Gastrocnemius medialis (tissue), 4 donors: ENCODE measurements around the gene HIVEP2. TPM values are rescaled to one million over a fixed set of nuclear protein-coding genes. Genes with fewer than 3 reads are reported as not detected.

Experiments
- ATAC-seq, 2 donors: fragments of 150-250 bp; one replicate each; pipeline ENCODE4 v1.9.1; 2016
- DNase-seq, 2 donors: peaks; one replicate each; pipeline ENCODE4 v3.0.0-alpha.2; 2019
- H3K27ac ChIP-seq, 4 donors: fragments of 200-600 bp; sonication (generic); 1 replicate in 1 of 4; 2 replicates in 3 of 4; pipeline ENCODE4 v1.5.1; 2016 to 2018; ENCODE audit warnings: mild to moderate bottlenecking in 2 of 4, moderate library complexity in 1 of 4
- H3K27me3 ChIP-seq, 3 donors: fragments of 200-600 bp; sonication (generic) in 2 of 3; 1 replicate in 1 of 3; 2 replicates in 2 of 3; pipeline versions ENCODE4 v1.5.1 to v1.6.0; 2016 to 2019; ENCODE audit warnings: mild to moderate bottlenecking in 1 of 3, moderate library complexity in 1 of 3
- H3K36me3 ChIP-seq, 2 donors: fragments of 200-600 bp; sonication (generic) in 1 of 2; one replicate each; pipeline ENCODE4 v1.5.1; 2017 to 2018
- H3K4me1 ChIP-seq, 2 donors: fragments of 200-600 bp; sonication (generic) in 1 of 2; one replicate each; pipeline ENCODE4 v1.5.1; 2016 to 2017; ENCODE audit warnings: mild to moderate bottlenecking in 2 of 2
- H3K4me3 ChIP-seq, 4 donors: fragments of 200-600 bp; sonication (generic) in 3 of 4; 1 replicate in 1 of 4; 2 replicates in 3 of 4; pipeline ENCODE4 v1.5.1; 2016 to 2019; ENCODE audit warnings: mild to moderate bottlenecking in 2 of 4
- H3K9me3 ChIP-seq, 3 donors: fragments of 200-600 bp; sonication (generic) in 2 of 3; 1 replicate in 1 of 3; 2 replicates in 2 of 3; pipeline ENCODE4 v1.5.1; 2016 to 2019
- CTCF ChIP-seq, 5 experiments: fragments of 450-650 bp in 3 of 5; fragments of 200-600 bp in 2 of 5; sonication (generic) in 2 of 5; IDR thresholded peaks in 4 of 5; conservative IDR thresholded peaks in 1 of 5; 1 replicate in 4 of 5; 2 replicates in 1 of 5; pipeline ENCODE4 v1.5.1; 2016 to 2019; ENCODE audit warnings: antibody characterized with exemption in 5 of 5, mild to moderate bottlenecking in 3 of 5, moderate library complexity in 3 of 5
- POLR2A ChIP-seq, 2 donors: fragments of 450-650 bp; IDR thresholded peaks; one replicate each; pipeline ENCODE4 v1.6.1; 2017; ENCODE audit warnings: antibody characterized with exemption in 2 of 2, mild to moderate bottlenecking in 2 of 2, moderate library complexity in 2 of 2
- in situ Hi-C, 4 donors: fragments of 200-750 bp; cut with MboI; loops; one replicate each; pipeline versions ENCODE4 v1.15.0 to v1.8.0; 2017; ENCODE audit warnings: low sequenced_read_pairs in 4 of 4
- intact Hi-C: fragments of 100-400 bp; cut with DNase I; formaldehyde crosslinking; loops from one replicate; pipeline ENCODE4 v1.15.1; 2023; ENCODE audit warnings: low total_unique reads
- total RNA-seq, 4 donors: library from RNA; depleted of rRNA; stranded (reverse); fragments of >200 nt; gene quantifications; one replicate each; pipeline versions ENCODE4 v1.1.0 to v1.2.3, GENCODE V29; 2016

Gene HIVEP2
- total RNA-seq, 4 donors from 2014 or later = 15.9 to 29.4 (median 25.3) TPM

- Histone ChIP-seq H3K36me3 (peaks cover 3 to 40% of the 10 kb centered on the region in 2 donors), H3K27ac (no peak overlapping the region), H3K4me3 (no peak overlapping the region), H3K4me1 (peaks cover 0 to 3% of the 10 kb centered on the region in 2 donors), H3K27me3 (no peaks in the 10 kb centered on the region), H3K9me3 (no peaks in the 10 kb centered on the region)
- no peak for ATAC-seq
- TF ChIP-seq POLR2A (IDR thresholded peaks at IDR 0.05) = no peak
- TF ChIP-seq CTCF (IDR thresholded peaks at IDR 0.05 in 4 of 5, conservative IDR thresholded peaks at IDR 0.05 in 1 of 5) = no peak
- intact Hi-C loops (no loop called here), in situ Hi-C loops (no loop called here)
- DNase-seq = no peak
These were observed 183.2 kb downstream of the HIVEP2 start for GRCh38 chr6:142761756-142762155.

GRCh38 chr6:142760152-142760551 lies 184.8 kb downstream of the HIVEP2 start:
- in situ Hi-C loops (no loop called here), intact Hi-C loops (no loop called here)
- no peak for TF ChIP-seq POLR2A (IDR thresholded peaks at IDR 0.05)
- TF ChIP-seq CTCF (IDR thresholded peaks at IDR 0.05 in 4 of 5, conservative IDR thresholded peaks at IDR 0.05 in 1 of 5) = no peak
- no peaks in the 10 kb centered on the region for H3K9me3 ChIP-seq
- H3K4me1 ChIP-seq = peaks cover 0 to 3% of the 10 kb centered on the region in 2 donors
- peaks cover 3 to 40% of the 10 kb centered on the region in 2 donors for H3K36me3 ChIP-seq
- H3K27me3 ChIP-seq = no peaks in the 10 kb centered on the region
- ATAC-seq (no peak), DNase-seq (no peak)
- no peak overlapping the region for H3K27ac ChIP-seq
- H3K4me3 ChIP-seq = no peak overlapping the region

- Histone ChIP-seq H3K4me1 (peaks cover 0 to 3% of the 10 kb centered on the region in 2 donors), H3K27ac (no peak overlapping the region), H3K27me3 (no peaks in the 10 kb centered on the region), H3K4me3 (no peak overlapping the region), H3K36me3 (peaks cover 3 to 38% of the 10 kb centered on the region in 2 donors), H3K9me3 (no peaks in the 10 kb centered on the region)
- DNase-seq = no peak
- in situ Hi-C loops (no loop called here), intact Hi-C loops (no loop called here)
- no peak for TF ChIP-seq POLR2A (IDR thresholded peaks at IDR 0.05)
- TF ChIP-seq CTCF (IDR thresholded peaks at IDR 0.05 in 4 of 5, conservative IDR thresholded peaks at IDR 0.05 in 1 of 5) = no peak
- no peak for ATAC-seq
These were observed 186.3 kb downstream of the HIVEP2 start for GRCh38 chr6:142758629-142759025.

- intact Hi-C loops = no loop called here
- H3K27ac ChIP-seq = no peak overlapping the region
- TF ChIP-seq CTCF (IDR thresholded peaks at IDR 0.05 in 4 of 5, conservative IDR thresholded peaks at IDR 0.05 in 1 of 5) (no peak), POLR2A (IDR thresholded peaks at IDR 0.05) (no peak)
- H3K9me3 ChIP-seq = no peaks in the 10 kb centered on the region
- DNase-seq = no peak
- peaks cover 3 to 43% of the 10 kb centered on the region in 2 donors for H3K36me3 ChIP-seq
- H3K4me1 ChIP-seq = peaks cover 0 to 3% of the 10 kb centered on the region in 2 donors
- H3K27me3 ChIP-seq = no peaks in the 10 kb centered on the region
- in situ Hi-C loops = no loop called here
- H3K4me3 ChIP-seq = no peak overlapping the region
- no peak for ATAC-seq
These were observed 186.9 kb downstream of the HIVEP2 start for GRCh38 chr6:142757852-142758628.
